GM18508 (cell line): ENCODE results near the gene OLFML1.
"Not testable (repeated sequence)": the region's sequence is repeated elsewhere in the genome, so short reads cannot be mapped to it uniquely, and the experiment has no call there.

Experiments
- ATAC-seq: cut with Tn5 transposase; IDR thresholded peaks from one replicate; pipeline ENCODE4 v1.9.1; 2021; ENCODE audit warnings: moderate number of reproducible peaks; ENCODE audit not compliant: insufficient read depth, unreplicated experiment

The OLFML1 gene

GRCh38 chr11:7509966-7510365, 24.7 kb downstream of the OLFML1 start:
- no peak for ATAC-seq

- no peak for ATAC-seq
Observed at GRCh38 chr11:7511401-7511800, 26.1 kb downstream of the OLFML1 start.

- peak; percentile 64 for ATAC-seq
Observed at GRCh38 chr11:7512525-7513233, 27.4 kb downstream of the OLFML1 start.

- ATAC-seq, result peak; percentile 34
Observed at GRCh38 chr11:7513234-7514098, 28.2 kb downstream of the OLFML1 start, which contains the start of gene PPFIBP2. Gene PPFIBP2 (plus strand): TSS chr11:7513999. CDS start chr11:7549476, 35,477 bp downstream.

- peak; percentile 1 for ATAC-seq
Observed at GRCh38 chr11:7514099-7514591, 28.8 kb downstream of the OLFML1 start.

GRCh38 chr11:7515447-7515886, 30.2 kb downstream of the OLFML1 start:
- no peak for ATAC-seq

GRCh38 chr11:7516475-7516874, 31.2 kb downstream of the OLFML1 start:
- ATAC-seq, result no peak

- not testable (repeated sequence) for ATAC-seq
Observed at GRCh38 chr11:7517743-7518142, 32.4 kb downstream of the OLFML1 start.

- no peak for ATAC-seq
Observed at GRCh38 chr11:7518811-7519562, 33.7 kb downstream of the OLFML1 start.

- no peak for ATAC-seq
Observed at GRCh38 chr11:7520011-7520942, 35.0 kb downstream of the OLFML1 start.

GRCh38 chr11:7520981-7521487, 35.7 kb downstream of the OLFML1 start:
- ATAC-seq, result peak; percentile 73

- ATAC-seq, result no peak
Observed at GRCh38 chr11:7522121-7522520, 36.8 kb downstream of the OLFML1 start.

GRCh38 chr11:7522546-7522945, 37.2 kb downstream of the OLFML1 start:
- ATAC-seq, result no peak

- no peak for ATAC-seq
Observed at GRCh38 chr11:7523416-7524210, 38.3 kb downstream of the OLFML1 start.

GRCh38 chr11:7524462-7525235, 39.3 kb downstream of the OLFML1 start:
- no peak for ATAC-seq

- ATAC-seq, result no peak
Observed at GRCh38 chr11:7525424-7525823, 40.1 kb downstream of the OLFML1 start.

- ATAC-seq, result no peak
Observed at GRCh38 chr11:7527029-7527428, 41.7 kb downstream of the OLFML1 start.
